ENCODE data around the gene GABPB1.

The GABPB1 gene

DNA sequence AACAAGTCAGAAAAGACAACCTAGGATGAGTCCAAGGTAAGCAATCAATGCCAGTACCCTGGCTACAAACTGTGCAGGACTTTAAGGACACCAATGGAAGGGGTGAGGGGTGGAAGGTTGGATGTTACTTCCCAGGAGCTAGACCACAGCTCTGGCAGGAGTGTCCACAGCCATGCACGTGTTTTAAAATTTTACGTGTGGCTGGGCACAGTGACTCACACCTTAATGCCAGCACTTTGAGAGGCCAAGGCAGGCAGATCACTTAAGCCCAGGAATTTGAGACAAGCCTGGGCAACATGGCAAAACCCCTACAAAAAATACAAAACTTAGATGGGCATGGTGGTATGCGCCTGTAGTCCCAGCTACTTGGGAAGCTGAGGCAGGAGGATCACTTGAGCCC, 74.7 kb downstream of the GABPB1 start:
- DNase-seq (ENCODE audit: low read depth in 1 of 2, low spot score in 1 of 2), result no peak

GRCh38 chr15:50278496-50278895, 76.5 kb downstream of the GABPB1 start:
- no peak for DNase-seq (ENCODE audit: low read depth in 1 of 2, low spot score in 1 of 2)

- DNase-seq (ENCODE audit: low read depth in 1 of 2, low spot score in 1 of 2), result no peak
These were observed 77.6 kb downstream of the GABPB1 start for GRCh38 chr15:50277370-50277769.

- DNase-seq (ENCODE audit: low read depth in 1 of 2, low spot score in 1 of 2), result no peak
These were observed 79.1 kb downstream of the GABPB1 start for GRCh38 chr15:50275908-50276307.

DNA sequence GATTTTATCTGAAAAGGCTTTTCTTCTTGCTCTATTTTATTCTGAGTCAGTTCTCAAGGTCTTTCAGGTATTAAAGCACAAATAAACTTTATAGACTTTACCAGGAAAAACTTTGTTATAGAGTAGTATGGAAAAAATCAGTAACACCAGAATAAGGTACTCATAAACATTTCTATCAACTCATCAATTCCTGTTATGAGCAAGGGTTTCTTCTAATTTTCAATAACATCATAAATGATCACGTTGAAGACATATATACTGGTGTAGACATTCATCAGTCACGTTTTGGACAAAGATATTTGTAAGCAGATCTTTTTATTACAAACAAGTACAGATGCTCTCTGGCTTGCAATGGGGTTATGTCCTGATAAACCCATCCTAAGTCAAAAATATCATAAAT, 79.9 kb downstream of the GABPB1 start:
- DNase-seq (ENCODE audit: low read depth in 1 of 2, low spot score in 1 of 2), result no peak

DNA sequence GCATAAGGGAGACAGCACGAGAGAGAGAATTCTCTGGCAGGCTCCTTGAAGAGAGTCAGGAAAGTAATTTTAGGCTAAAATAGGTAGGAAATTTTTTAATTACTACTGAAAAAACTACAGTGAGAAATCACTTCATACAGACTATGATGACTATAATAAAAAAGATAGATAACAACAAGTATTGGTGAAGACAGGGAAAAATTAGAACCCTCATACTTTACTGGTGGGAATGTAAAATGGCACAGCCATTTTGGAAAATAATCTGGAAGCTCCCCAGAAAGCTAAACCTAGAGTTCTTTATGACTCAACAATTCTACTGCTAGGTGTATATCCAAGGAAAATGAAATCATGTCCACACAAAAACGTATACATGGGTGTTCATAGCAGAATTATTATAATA, 87.4 kb downstream of the GABPB1 start:
- DNase-seq (ENCODE audit: low read depth in 1 of 2, low spot score in 1 of 2), result no peak

DNA sequence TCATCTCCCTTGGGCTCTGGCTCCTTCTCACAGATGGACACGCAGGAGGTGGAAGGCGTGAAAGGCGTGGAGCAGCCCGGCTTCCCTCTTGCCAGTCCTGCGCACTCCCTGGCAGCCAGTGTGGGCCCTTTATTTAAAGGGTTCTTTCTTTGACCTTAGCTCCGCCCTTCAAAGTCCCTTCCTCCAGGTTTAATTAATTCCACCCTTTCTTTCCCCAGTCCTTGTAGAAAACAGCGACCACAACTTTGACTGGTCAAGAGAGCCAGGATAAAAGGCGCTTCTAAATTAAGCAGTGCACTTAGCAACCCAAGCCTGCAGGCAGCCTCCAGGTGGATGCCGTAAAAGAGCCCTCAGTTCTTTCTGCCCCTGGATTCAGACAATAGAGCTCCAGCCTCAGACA, 89.4 kb downstream of the GABPB1 start, which contains the start of gene HDC:
HDC (minus strand) TSS at position 107 of the 400 bp plus-strand sequence; CDS start at position 4, 103 bp downstream.
- DNase-seq (ENCODE audit: low read depth in 1 of 2, low spot score in 1 of 2), result no peak

DNA sequence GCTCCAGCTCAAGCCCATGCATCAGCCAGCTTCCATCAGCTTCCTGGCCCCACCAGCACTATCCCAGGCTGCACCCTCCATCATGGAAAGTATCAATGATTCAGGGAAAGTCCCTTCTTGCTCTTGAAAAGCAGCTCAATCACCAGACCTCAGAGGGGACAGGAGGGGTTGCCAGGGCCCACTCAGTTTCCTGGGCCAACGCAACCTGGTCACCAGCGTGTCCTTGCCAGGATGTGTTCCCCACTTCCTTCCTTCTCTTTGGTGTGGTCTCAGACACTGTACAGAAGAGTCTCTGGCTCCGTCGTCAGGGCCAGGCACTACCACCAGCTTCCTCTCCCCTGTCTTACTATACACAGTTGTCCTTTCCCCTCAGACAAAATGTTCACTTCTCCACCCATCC, 92.5 kb downstream of the GABPB1 start:
- DNase-seq (ENCODE audit: low read depth in 1 of 2, low spot score in 1 of 2), result no peak

GRCh38 chr15:50261981-50262380, 93.0 kb downstream of the GABPB1 start:
- DNase-seq (ENCODE audit: low read depth in 1 of 2, low spot score in 1 of 2), result no peak

DNA sequence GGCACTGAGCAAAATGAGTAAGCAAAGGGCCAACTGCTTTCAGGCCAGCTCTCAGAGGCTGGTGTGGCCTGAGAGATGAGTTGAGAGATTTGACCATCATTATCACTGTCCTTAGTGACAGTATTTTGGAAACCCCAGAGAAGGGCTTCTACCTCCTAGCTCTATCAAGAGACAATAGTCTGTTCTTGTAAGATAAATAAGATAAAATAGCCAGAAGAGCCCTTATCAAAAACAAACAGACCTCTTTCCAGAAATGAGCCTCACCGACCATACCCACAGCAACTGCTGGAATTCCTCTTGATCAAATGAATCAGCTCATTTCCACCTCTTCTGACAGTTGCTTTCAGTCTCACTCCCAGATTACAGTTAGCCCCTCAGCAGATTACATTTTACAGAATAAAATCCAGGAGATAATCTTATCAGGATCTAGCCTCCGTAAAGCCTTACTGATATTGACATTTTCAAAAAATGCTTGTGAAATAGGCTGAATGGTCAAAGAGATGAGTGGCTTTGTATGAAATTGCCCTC, 94.0 kb downstream of the GABPB1 start:
- no peak for DNase-seq (ENCODE audit: low read depth in 1 of 2, low spot score in 1 of 2)

GRCh38 chr15:50259276-50259675, 95.7 kb downstream of the GABPB1 start:
- no peak for DNase-seq (ENCODE audit: low read depth in 1 of 2, low spot score in 1 of 2)

GRCh38 chr15:50257924-50258323, 97.1 kb downstream of the GABPB1 start:
- DNase-seq (ENCODE audit: low read depth in 1 of 2, low spot score in 1 of 2), result no peak

GRCh38 chr15:50257332-50257731, 97.7 kb downstream of the GABPB1 start:
- no peak for DNase-seq (ENCODE audit: low read depth in 1 of 2, low spot score in 1 of 2)

DNA sequence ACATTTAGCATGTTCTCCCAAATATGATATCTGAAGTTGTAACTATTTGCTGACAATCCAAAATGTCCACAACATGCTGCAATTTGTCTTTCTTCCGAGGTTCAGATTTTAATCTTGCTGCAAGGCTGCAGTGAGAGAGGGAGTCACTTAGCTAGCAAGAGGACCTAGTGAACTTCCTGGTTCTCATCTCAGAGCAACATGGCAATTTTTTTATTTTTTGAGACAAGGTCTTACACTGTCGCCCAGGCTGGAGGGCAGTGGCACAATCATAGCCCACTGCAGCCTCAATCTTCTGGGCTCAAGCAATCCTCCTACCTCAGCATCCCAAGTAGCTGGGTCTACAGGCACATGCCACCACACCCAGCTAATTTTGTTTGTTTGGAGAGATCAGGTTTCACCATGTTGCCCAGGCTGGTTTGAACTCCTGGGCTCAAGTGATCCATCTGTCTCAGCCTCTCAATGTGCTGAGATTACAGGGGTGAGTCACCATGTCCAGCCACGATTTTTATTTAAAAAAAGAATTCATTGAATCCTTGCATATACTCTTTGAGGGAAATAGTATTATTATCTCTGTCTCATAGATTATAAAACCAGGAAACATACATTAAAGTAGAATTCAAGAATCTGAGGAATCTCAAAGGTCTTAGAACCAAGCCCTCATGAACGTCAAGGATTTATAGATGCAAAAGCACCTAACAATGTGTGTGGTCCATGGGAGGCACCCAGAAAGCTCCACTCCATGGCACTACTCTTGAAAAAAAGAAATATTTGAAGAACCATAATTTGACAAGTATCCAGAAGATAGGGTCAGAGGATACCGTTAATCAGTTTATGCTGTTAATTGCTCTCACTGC, 98.6 kb downstream of the GABPB1 start:
- DNase-seq (ENCODE audit: low read depth in 1 of 2, low spot score in 1 of 2), result no peak

DNA sequence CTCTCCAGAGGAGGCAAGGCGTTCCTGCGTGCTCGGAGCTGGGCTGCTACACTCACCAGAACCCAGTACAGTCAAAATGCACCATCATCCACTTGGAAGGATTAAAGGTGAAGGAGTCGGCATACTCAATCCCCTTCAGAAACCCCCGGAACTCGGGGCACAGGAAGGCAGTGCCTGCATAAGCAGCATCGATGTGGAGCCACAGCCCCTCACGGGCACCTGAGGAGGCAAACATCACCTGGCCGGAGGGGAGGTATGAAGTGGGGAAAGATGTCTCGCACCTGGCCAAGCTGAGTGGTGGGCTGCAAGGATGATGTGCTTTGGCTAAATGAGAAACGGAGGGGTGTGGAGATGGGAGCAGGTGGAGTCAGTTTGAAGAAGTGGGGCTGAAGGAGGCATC, 102.4 kb downstream of the GABPB1 start:
- DNase-seq (ENCODE audit: low read depth in 1 of 2, low spot score in 1 of 2), result no peak

DNA sequence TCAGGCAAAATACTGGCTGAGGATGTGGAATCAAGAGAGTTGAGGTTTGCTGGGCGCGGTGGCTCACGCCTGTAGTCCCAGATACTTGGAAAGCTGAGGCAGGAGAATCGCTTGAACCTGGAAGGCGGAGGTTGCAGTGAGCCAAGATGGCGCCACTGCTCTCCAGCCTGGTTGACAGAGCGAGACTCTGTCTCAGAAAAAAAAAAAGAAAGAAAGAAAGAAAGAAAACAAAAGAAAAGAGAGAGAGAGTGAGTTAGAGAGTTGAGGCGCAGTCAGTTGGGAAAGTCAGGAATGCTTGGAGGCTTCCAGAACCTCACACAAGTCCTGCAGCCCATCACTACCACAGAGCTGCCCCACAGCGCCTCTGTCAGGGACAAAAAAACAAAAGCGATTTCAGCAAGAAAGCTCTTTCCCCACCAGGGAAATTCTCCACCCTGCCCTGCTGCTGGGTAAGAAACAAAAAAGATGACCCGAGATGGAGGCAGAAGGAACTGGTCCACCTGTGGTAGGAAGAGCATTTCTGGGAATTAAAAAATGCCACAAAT, 103.3 kb downstream of the GABPB1 start:
- no peak for DNase-seq (ENCODE audit: low read depth in 1 of 2, low spot score in 1 of 2)

- DNase-seq (ENCODE audit: low read depth in 1 of 2, low spot score in 1 of 2), result no peak
These were observed 104.1 kb downstream of the GABPB1 start for GRCh38 chr15:50250760-50251394.

GRCh38 chr15:50249704-50250103, 105.3 kb downstream of the GABPB1 start:
- no peak for DNase-seq (ENCODE audit: low read depth in 1 of 2, low spot score in 1 of 2)

DNA sequence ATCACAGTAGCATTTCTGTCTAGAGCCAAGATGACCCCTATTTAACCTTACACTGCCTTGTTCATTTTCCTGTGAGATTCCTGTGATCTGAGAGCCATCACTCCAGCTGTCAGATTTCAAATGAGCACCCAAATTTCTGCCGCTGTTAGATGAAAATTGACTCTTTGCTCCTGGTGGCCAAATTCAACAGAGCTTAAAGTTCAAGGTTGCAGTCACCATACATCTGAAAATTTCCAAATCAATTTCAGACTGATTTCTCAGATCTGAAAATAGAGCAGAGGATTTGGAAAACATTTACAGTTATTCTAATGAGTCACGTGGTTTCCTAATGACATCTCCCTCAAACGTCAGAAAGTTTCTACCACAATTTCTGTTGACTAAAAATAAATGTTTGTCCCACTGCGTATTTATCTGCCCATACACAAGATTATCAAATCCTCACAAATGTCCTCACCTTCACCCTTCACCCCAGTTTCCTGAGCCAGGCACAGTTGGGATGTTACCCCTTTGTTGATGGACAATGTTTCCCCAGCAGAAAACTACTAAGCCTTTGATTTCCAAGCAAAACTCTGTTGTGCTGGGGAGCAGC, 105.9 kb downstream of the GABPB1 start:
- DNase-seq (ENCODE audit: low read depth in 1 of 2, low spot score in 1 of 2), result no peak

- no peak for DNase-seq (ENCODE audit: low read depth in 1 of 2, low spot score in 1 of 2)
These were observed 107.0 kb downstream of the GABPB1 start for GRCh38 chr15:50247819-50248655.

GRCh38 chr15:50246631-50247030, 108.4 kb downstream of the GABPB1 start:
- DNase-seq (ENCODE audit: low read depth in 1 of 2, low spot score in 1 of 2), result no peak

Measured in activated T-helper 1 cell treated with anti-CD3 and anti-CD28 coated beads, Interleukin-2, amount 50 U/mL, for 16 hours (primary cell).